ENCODE results near the gene CD72.
"Not testable (repeated sequence)": the region's sequence is repeated elsewhere in the genome, so short reads cannot be mapped to it uniquely, and the experiment has no call there.

Gene CD72

DNA sequence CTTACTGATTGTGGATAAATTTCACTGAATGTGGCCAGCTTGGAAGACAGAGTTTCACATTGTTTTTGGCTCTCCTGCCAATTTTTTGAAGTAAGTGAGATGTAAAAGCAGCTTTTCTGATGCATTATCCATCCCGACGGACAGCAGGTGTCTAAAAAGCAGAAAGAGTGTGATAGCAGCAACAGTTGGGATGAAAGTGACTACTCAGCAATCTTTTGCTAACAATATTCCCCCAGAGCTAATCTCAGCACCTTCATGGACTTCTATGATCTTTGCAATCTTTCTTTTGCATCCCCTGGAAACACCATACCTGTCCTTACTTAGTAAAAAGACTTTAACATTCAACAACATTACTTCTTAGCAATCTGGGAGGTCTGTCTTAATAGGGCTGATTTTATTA lies 5.4 kb downstream of the CD72 start:
- Histone ChIP-seq H3K4me3 (ENCODE audit: low read depth, low read length) (no peak overlapping the region), H3K36me3 (ENCODE audit: control insufficient read depth in 2 of 2, insufficient read depth in 1 of 2, low read length in 2 of 2) (peaks cover 0 to 27% of the 10 kb centered on the region in 2 experiments; a peak in 1 of 3 replicates), H3K9me3 (ENCODE audit: control insufficient read depth, insufficient read depth, low read depth, low read length) (no peaks in the 10 kb centered on the region), H3K4me1 (ENCODE audit: control insufficient read depth, insufficient read depth, low read length) (no peaks in the 10 kb centered on the region), H3K27ac (ENCODE audit: extremely low read depth, low read depth, low read length) (no peak overlapping the region)
- CTCF ChIA-PET, result interaction anchor here (1.5 to 4.1 kb wide), 7 partner anchors 9 to 118 kb away, joined by 4 to 22 read pairs (median 8); partner anchors contain the start of genes CCDC107, RMRP and TESK1
- POLR2A ChIA-PET, result interaction anchor here (1.3 kb wide), 1 partner anchor 8 kb away, joined by 3 read pairs; no protein-coding TSS in a partner anchor
- TF ChIP-seq ZNF366 (tag by site-specific recombination; conservative IDR thresholded peaks at IDR 0.05) (no peak), HOXD13 (CRISPR knock-in tag; IDR thresholded peaks at IDR 0.05; ENCODE audit: borderline replicate concordance) (no peak), ZFP37 (tag by site-specific recombination; IDR thresholded peaks at IDR 0.05) (no peak), ZNF596 (tag by site-specific recombination; IDR thresholded peaks at IDR 0.05) (no peak), GLIS1 (tag by site-specific recombination; IDR thresholded peaks at IDR 0.05) (no peak), ZNF132 (tag by site-specific recombination; IDR thresholded peaks at IDR 0.05; ENCODE audit: borderline replicate concordance) (no peak), ZNF248 (tag by site-specific recombination; IDR thresholded peaks at IDR 0.05) (no peak), ZNF600 (tag by site-specific recombination; IDR thresholded peaks at IDR 0.05) (no peak)
- TF ChIP-seq, protein P1, sequence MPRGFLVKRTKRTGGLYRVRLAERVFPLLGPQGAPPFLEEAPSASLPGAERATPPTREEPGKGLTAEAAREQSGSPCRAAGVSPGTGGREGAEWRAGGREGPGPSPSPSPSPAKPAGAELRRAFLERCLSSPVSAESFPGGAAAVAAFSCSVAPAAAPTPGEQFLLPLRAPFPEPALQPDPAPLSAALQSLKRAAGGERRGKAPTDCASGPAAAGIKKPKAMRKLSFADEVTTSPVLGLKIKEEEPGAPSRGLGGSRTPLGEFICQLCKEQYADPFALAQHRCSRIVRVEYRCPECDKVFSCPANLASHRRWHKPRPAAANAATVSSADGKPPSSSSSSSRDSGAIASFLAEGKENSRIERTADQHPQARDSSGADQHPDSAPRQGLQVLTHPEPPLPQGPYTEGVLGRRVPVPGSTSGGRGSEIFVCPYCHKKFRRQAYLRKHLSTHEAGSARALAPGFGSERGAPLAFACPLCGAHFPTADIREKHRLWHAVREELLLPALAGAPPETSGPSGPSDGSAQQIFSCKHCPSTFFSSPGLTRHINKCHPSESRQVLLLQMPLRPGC (tag by site-specific recombination; IDR thresholded peaks at IDR 0.05), result no peak
- TF ChIP-seq, protein P2, sequence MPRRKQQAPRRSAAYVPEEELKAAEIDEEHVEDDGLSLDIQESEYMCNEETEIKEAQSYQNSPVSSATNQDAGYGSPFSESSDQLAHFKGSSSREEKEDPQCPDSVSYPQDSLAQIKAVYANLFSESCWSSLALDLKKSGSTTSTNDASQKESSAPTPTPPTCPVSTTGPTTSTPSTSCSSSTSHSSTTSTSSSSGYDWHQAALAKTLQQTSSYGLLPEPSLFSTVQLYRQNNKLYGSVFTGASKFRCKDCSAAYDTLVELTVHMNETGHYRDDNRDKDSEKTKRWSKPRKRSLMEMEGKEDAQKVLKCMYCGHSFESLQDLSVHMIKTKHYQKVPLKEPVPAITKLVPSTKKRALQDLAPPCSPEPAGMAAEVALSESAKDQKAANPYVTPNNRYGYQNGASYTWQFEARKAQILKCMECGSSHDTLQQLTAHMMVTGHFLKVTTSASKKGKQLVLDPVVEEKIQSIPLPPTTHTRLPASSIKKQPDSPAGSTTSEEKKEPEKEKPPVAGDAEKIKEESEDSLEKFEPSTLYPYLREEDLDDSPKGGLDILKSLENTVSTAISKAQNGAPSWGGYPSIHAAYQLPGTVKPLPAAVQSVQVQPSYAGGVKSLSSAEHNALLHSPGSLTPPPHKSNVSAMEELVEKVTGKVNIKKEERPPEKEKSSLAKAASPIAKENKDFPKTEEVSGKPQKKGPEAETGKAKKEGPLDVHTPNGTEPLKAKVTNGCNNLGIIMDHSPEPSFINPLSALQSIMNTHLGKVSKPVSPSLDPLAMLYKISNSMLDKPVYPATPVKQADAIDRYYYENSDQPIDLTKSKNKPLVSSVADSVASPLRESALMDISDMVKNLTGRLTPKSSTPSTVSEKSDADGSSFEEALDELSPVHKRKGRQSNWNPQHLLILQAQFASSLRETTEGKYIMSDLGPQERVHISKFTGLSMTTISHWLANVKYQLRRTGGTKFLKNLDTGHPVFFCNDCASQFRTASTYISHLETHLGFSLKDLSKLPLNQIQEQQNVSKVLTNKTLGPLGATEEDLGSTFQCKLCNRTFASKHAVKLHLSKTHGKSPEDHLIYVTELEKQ (tag by site-specific recombination; IDR thresholded peaks at IDR 0.05; ENCODE audit: borderline replicate concordance), result no peak

DNA sequence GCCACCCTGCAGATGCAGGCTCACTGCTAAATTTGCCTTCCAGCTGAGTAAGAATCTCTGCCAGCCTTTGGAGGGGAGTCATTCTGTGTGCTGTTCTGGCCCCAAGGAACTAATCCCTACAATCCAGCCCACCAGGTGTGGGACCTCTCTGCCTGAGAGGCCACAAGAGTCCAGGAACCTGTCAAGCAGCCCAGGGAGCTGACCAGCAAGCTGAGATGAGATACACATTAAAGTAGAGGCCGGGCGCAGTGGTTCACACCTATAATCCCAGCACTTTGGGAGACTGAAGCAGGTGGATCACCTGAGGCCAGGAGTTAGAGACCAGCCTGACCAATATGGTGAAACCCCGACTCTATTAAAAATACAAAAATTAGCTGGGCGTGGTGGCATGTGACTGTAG lies 6.1 kb downstream of the CD72 start:
- peaks cover 0 to 35% of the 10 kb centered on the region in 2 experiments; a peak in 1 of 3 replicates for H3K36me3 ChIP-seq (ENCODE audit: control insufficient read depth in 2 of 2, insufficient read depth in 1 of 2, low read length in 2 of 2)
- not testable (repeated sequence) for H3K4me1 ChIP-seq (ENCODE audit: control insufficient read depth, insufficient read depth, low read length); H3K4me3 ChIP-seq (ENCODE audit: low read depth, low read length); H3K27ac ChIP-seq (ENCODE audit: extremely low read depth, low read depth, low read length); H3K9me3 ChIP-seq (ENCODE audit: control insufficient read depth, insufficient read depth, low read depth, low read length)
- POLR2A ChIA-PET, result interaction anchor here (1.5 to 2.2 kb wide), 2 partner anchors 40 to 53 kb away, joined by 4 to 5 read pairs; partner anchors contain the start of gene ARHGEF39
- TF ChIP-seq ZIC2 (tag by site-specific recombination; IDR thresholded peaks at IDR 0.05), result peak; percentile 28; the same call in 1 of the 2 replicates
- CTCF ChIA-PET, result interaction anchor here (0.6 to 4.1 kb wide), 19 partner anchors 8 to 295 kb away, joined by 3 to 22 read pairs (median 6); partner anchors contain the start of genes CCDC107, RMRP and TESK1

DNA sequence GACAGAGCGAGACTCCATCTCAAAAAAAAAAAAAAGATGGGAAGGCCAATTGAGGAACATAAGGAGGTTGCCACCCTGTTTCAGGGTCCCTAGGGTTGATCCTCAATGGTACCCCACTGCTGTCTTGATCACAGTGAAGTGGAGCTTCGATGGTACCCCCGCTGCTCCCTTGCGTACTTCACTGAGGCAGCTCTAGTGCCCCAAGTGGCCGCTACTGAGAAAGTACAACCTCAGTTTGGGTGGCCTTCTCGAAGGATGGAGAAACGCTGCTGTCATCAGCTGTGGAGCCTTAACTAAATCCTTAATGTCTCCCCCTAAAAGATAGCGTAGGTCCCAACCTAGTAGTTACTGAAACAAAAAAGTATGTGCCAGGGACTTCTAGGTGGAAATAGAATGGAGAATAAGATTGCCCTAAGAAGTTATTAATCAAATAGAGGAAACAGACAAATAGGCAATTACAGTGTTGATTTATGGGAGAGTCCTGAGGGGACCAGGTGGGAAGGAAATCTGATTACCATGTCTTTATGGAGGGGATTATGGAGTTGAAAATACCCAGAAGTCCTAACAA lies 6.9 kb downstream of the CD72 start:
- POLR2A ChIA-PET, result interaction anchor here (1.5 to 2.2 kb wide), 2 partner anchors 41 to 54 kb away, joined by 4 to 5 read pairs; partner anchors contain the start of gene ARHGEF39
- TF ChIP-seq ZNF707 (tag by site-specific recombination; IDR thresholded peaks at IDR 0.05) (no peak), ZNF24 (tag by site-specific recombination; IDR thresholded peaks at IDR 0.05) (no peak), ZNF37A (tag by site-specific recombination; IDR thresholded peaks at IDR 0.05) (no peak), ZNF837 (tag by site-specific recombination; IDR thresholded peaks at IDR 0.05) (no peak), SP3 (tag by site-specific recombination; IDR thresholded peaks at IDR 0.05) (no peak)
- TF ChIP-seq, protein P3, sequence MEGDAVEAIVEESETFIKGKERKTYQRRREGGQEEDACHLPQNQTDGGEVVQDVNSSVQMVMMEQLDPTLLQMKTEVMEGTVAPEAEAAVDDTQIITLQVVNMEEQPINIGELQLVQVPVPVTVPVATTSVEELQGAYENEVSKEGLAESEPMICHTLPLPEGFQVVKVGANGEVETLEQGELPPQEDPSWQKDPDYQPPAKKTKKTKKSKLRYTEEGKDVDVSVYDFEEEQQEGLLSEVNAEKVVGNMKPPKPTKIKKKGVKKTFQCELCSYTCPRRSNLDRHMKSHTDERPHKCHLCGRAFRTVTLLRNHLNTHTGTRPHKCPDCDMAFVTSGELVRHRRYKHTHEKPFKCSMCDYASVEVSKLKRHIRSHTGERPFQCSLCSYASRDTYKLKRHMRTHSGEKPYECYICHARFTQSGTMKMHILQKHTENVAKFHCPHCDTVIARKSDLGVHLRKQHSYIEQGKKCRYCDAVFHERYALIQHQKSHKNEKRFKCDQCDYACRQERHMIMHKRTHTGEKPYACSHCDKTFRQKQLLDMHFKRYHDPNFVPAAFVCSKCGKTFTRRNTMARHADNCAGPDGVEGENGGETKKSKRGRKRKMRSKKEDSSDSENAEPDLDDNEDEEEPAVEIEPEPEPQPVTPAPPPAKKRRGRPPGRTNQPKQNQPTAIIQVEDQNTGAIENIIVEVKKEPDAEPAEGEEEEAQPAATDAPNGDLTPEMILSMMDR (tag by site-specific recombination; IDR thresholded peaks at IDR 0.05), result peak; percentile 42; the same call in 1 of the 2 replicates
- TF ChIP-seq, protein P4, sequence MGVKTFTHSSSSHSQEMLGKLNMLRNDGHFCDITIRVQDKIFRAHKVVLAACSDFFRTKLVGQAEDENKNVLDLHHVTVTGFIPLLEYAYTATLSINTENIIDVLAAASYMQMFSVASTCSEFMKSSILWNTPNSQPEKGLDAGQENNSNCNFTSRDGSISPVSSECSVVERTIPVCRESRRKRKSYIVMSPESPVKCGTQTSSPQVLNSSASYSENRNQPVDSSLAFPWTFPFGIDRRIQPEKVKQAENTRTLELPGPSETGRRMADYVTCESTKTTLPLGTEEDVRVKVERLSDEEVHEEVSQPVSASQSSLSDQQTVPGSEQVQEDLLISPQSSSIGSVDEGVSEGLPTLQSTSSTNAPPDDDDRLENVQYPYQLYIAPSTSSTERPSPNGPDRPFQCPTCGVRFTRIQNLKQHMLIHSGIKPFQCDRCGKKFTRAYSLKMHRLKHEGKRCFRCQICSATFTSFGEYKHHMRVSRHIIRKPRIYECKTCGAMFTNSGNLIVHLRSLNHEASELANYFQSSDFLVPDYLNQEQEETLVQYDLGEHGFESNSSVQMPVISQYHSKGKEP (tag by site-specific recombination; IDR thresholded peaks at IDR 0.05), result no peak
- CTCF ChIA-PET, result interaction anchor here (0.6 to 4.1 kb wide), 22 partner anchors 7 to 226 kb away, joined by 3 to 22 read pairs (median 5); partner anchors contain the start of genes ARHGEF39, CCDC107, RMRP and TESK1
- Histone ChIP-seq H3K9me3 (ENCODE audit: control insufficient read depth, insufficient read depth, low read depth, low read length) (no peaks in the 10 kb centered on the region), H3K27ac (ENCODE audit: extremely low read depth, low read depth, low read length) (no peak overlapping the region), H3K4me1 (ENCODE audit: control insufficient read depth, insufficient read depth, low read length) (no peaks in the 10 kb centered on the region), H3K4me3 (ENCODE audit: low read depth, low read length) (no peak overlapping the region), H3K36me3 (ENCODE audit: control insufficient read depth in 2 of 2, insufficient read depth in 1 of 2, low read length in 2 of 2) (peaks cover 0 to 41% of the 10 kb centered on the region in 2 experiments; a peak in 1 of 3 replicates)

Measured in HEK293 (cell line).